ENCODE measurements around the gene TMEM108.

- no peak for TF ChIP-seq CTCF (IDR thresholded peaks at IDR 0.05)
- no peak for TF ChIP-seq POLR2A (IDR thresholded peaks at IDR 0.05)
These were observed 23.9 kb upstream of the TMEM108 start for GRCh38 chr3:133014325-133014724.

All from lower leg skin (tissue), 3 donors.